Measurements from ENCODE around the gene SPATA25. TPM values are rescaled to one million over a fixed set of nuclear protein-coding genes. Genes with fewer than 3 reads are reported as not detected.

The SPATA25 gene
- total and polyA plus RNA-seq, 4 donors, result 0.77 to 3.8 (median 1.6) TPM

DNA sequence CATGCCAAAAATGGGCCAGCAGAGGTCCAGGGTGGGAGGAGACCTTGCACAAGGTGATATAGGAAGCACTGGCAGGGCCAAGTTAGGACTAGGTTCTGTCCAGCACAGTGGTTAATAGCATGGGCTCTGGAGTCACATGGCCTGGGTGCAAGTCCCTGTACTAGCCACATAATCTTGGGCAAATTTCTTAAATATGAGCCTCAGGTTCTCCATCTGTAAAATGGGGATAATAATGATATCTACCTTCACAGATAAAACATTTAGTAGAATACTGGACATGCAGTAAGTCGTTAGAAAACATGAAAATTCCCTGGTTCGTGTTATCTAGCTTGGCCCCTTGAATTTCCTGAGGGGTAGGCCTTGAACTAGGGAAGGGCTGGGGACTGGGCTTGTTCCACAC lies 9.9 kb upstream of the SPATA25 start:
- DNase-seq (no peak), ATAC-seq (ENCODE audit: insufficient read depth, low FRiP score) (no peak)
- Histone ChIP-seq H3K4me1 (ENCODE audit: control insufficient read depth in 5 of 5, insufficient read depth in 5 of 5, low read length in 5 of 5) (peaks cover 0 to 3% (median 0%) of the 10 kb centered on the region in 5 donors), H3K9me3 (ENCODE audit: control insufficient read depth in 4 of 4, insufficient read depth in 3 of 4, low read length in 3 of 4) (no peaks in the 10 kb centered on the region), H3K9ac (ENCODE audit: insufficient read depth in 1 of 2, low read length in 2 of 2) (no peak overlapping the region), H3K4me3 (no peak overlapping the region), H3K27me3 (ENCODE audit: control insufficient read depth in 3 of 3, insufficient read depth in 3 of 3, low read length in 2 of 3) (no peaks in the 10 kb centered on the region), H3K36me3 (ENCODE audit: control insufficient read depth in 4 of 4, insufficient read depth in 4 of 4, low read length in 4 of 4) (peaks cover 9 to 52% (median 28%) of the 10 kb centered on the region in 4 donors), H3K27ac (ENCODE audit: low read depth in 1 of 2, low read length in 1 of 2) (no peak overlapping the region)
- 86 to 87% methylated on average over 2 of the region's 2 CpGs for WGBS, 2 donors
- TF ChIP-seq, protein P1, sequence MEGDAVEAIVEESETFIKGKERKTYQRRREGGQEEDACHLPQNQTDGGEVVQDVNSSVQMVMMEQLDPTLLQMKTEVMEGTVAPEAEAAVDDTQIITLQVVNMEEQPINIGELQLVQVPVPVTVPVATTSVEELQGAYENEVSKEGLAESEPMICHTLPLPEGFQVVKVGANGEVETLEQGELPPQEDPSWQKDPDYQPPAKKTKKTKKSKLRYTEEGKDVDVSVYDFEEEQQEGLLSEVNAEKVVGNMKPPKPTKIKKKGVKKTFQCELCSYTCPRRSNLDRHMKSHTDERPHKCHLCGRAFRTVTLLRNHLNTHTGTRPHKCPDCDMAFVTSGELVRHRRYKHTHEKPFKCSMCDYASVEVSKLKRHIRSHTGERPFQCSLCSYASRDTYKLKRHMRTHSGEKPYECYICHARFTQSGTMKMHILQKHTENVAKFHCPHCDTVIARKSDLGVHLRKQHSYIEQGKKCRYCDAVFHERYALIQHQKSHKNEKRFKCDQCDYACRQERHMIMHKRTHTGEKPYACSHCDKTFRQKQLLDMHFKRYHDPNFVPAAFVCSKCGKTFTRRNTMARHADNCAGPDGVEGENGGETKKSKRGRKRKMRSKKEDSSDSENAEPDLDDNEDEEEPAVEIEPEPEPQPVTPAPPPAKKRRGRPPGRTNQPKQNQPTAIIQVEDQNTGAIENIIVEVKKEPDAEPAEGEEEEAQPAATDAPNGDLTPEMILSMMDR (IDR thresholded peaks at IDR 0.05; ENCODE audit: control extremely low read depth, extremely low read depth), result no peak

- ATAC-seq (ENCODE audit: insufficient read depth, low FRiP score) (no peak), DNase-seq (no peak)
- Histone ChIP-seq H3K4me1 (ENCODE audit: control insufficient read depth in 5 of 5, insufficient read depth in 5 of 5, low read length in 5 of 5) (peaks cover 0 to 8% (median 3%) of the 10 kb centered on the region in 5 donors), H3K9me3 (ENCODE audit: control insufficient read depth in 4 of 4, insufficient read depth in 3 of 4, low read length in 3 of 4) (no peaks in the 10 kb centered on the region), H3K36me3 (ENCODE audit: control insufficient read depth in 4 of 4, insufficient read depth in 4 of 4, low read length in 4 of 4) (peaks cover 9 to 49% (median 26%) of the 10 kb centered on the region in 4 donors), H3K9ac (ENCODE audit: insufficient read depth in 1 of 2, low read length in 2 of 2) (no peak overlapping the region), H3K27me3 (ENCODE audit: control insufficient read depth in 3 of 3, insufficient read depth in 3 of 3, low read length in 2 of 3) (no peaks in the 10 kb centered on the region), H3K4me3 (no peak overlapping the region), H3K27ac (ENCODE audit: low read depth in 1 of 2, low read length in 1 of 2) (no peak overlapping the region)
- 93 to 97% methylated on average over 14 of the region's 14 CpGs for WGBS, 2 donors
- TF ChIP-seq, protein P1 (IDR thresholded peaks at IDR 0.05; ENCODE audit: control extremely low read depth, extremely low read depth), result no peak
Measured at GRCh38 chr20:45896641-45897161, 9.3 kb upstream of the SPATA25 start.

- ATAC-seq (ENCODE audit: insufficient read depth, low FRiP score) (no peak), DNase-seq (no peak)
- 76 to 80% methylated on average over 12 of the region's 12 CpGs for WGBS, 2 donors
- no peaks in the 10 kb centered on the region for H3K27me3 ChIP-seq (ENCODE audit: control insufficient read depth in 3 of 3, insufficient read depth in 3 of 3, low read length in 2 of 3)
- no peak overlapping the region for H3K9ac ChIP-seq (ENCODE audit: insufficient read depth in 1 of 2, low read length in 2 of 2)
- H3K4me1 ChIP-seq (ENCODE audit: control insufficient read depth in 5 of 5, insufficient read depth in 5 of 5, low read length in 5 of 5), result peaks cover 0 to 13% (median 7%) of the 10 kb centered on the region in 5 donors
- H3K27ac ChIP-seq (ENCODE audit: low read depth in 1 of 2, low read length in 1 of 2), result no peak overlapping the region
- TF ChIP-seq, protein P1 (IDR thresholded peaks at IDR 0.05; ENCODE audit: control extremely low read depth, extremely low read depth), result no peak
- H3K4me3 ChIP-seq, result no peak overlapping the region
- no peaks in the 10 kb centered on the region for H3K9me3 ChIP-seq (ENCODE audit: control insufficient read depth in 4 of 4, insufficient read depth in 3 of 4, low read length in 3 of 4)
- H3K36me3 ChIP-seq (ENCODE audit: control insufficient read depth in 4 of 4, insufficient read depth in 4 of 4, low read length in 4 of 4), result peaks cover 9 to 49% (median 22%) of the 10 kb centered on the region in 4 donors
Measured at GRCh38 chr20:45894797-45895196, 7.4 kb upstream of the SPATA25 start.

DNA sequence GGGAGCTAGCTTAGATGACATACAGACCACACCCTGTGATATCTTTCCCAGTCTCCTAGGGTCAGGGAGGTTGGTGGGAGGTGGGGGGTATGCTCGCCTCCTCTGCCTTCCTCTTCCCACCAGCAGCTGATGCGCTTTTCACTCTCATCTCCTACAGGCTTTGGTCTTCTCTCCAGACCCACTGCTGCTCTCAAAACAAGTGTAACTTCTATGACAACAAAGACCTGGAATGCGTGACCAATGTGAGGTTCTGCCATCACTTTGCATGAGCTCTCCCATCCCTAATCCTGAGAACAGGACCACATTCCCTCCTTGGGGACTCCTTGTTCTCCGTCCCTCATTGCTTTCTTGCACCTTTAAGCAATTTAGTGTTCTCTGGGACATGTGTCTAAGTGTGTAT lies 6.4 kb upstream of the SPATA25 start:
- H3K9ac ChIP-seq (ENCODE audit: insufficient read depth in 1 of 2, low read length in 2 of 2), result no peak overlapping the region
- H3K4me1 ChIP-seq (ENCODE audit: control insufficient read depth in 5 of 5, insufficient read depth in 5 of 5, low read length in 5 of 5), result peaks cover 0 to 14% (median 7%) of the 10 kb centered on the region in 5 donors
- H3K4me3 ChIP-seq, result no peak overlapping the region
- TF ChIP-seq, protein P1 (IDR thresholded peaks at IDR 0.05; ENCODE audit: control extremely low read depth, extremely low read depth), result no peak
- H3K27ac ChIP-seq (ENCODE audit: low read depth in 1 of 2, low read length in 1 of 2), result no peak overlapping the region
- 97 to 98% methylated on average over 4 of the region's 4 CpGs for WGBS, 2 donors
- DNase-seq (no peak), ATAC-seq (ENCODE audit: insufficient read depth, low FRiP score) (no peak)
- H3K36me3 ChIP-seq (ENCODE audit: control insufficient read depth in 4 of 4, insufficient read depth in 4 of 4, low read length in 4 of 4), result peaks cover 9 to 44% (median 20%) of the 10 kb centered on the region in 4 donors
- H3K9me3 ChIP-seq (ENCODE audit: control insufficient read depth in 4 of 4, insufficient read depth in 3 of 4, low read length in 3 of 4), result no peaks in the 10 kb centered on the region
- no peaks in the 10 kb centered on the region for H3K27me3 ChIP-seq (ENCODE audit: control insufficient read depth in 3 of 3, insufficient read depth in 3 of 3, low read length in 2 of 3)
